GM23248 (cell line): ENCODE measurements around the gene CHGA. TPM values are rescaled to one million over a fixed set of nuclear protein-coding genes. Genes with fewer than 3 reads are reported as not detected.

Experiments used
- DNase-seq: peaks from one replicate; pipeline ENCODE4 v3.0.0-alpha.2; 2015
- H2AFZ ChIP-seq: fragments of 200-600 bp; sonication (generic); 2 replicates; pipeline ENCODE4 v1.6.1; 2016; ENCODE audit warnings: antibody characterized with exemption
- H3F3A ChIP-seq: fragments of 200-600 bp; sonication (generic); 2 replicates; pipeline ENCODE4 v1.6.1; 2016; ENCODE audit warnings: mild to moderate bottlenecking, antibody characterized with exemption, mixed run types; ENCODE audit not compliant: insufficient read depth
- H3K27ac ChIP-seq: fragments of 200-600 bp; sonication (generic); 2 replicates; pipeline ENCODE4 v1.5.1; 2016; ENCODE audit warnings: mild to moderate bottlenecking
- H3K27me3 ChIP-seq: fragments of 200-600 bp; sonication (generic); replicated peaks from 2 replicates; pipeline ENCODE4 v1.6.1; 2016; ENCODE audit warnings: mild to moderate bottlenecking; ENCODE audit not compliant: insufficient read depth
- H3K36me3 ChIP-seq: fragments of 200-600 bp; sonication (generic); 2 replicates; pipeline ENCODE4 v1.6.1; 2016; ENCODE audit warnings: low read depth, mild to moderate bottlenecking
- H3K4me1 ChIP-seq: fragments of 200-600 bp; sonication (generic); 2 replicates; pipeline ENCODE4 v1.6.1; 2016; ENCODE audit warnings: mild to moderate bottlenecking; ENCODE audit not compliant: insufficient read depth
- H3K4me2 ChIP-seq: fragments of 200-600 bp; sonication (generic); one replicate; pipeline ENCODE4 v1.6.1; 2016; ENCODE audit warnings: mild to moderate bottlenecking; ENCODE audit not compliant: unreplicated experiment
- H3K4me3 ChIP-seq: fragments of 200-600 bp; sonication (generic); 2 replicates; pipeline ENCODE4 v1.5.1; 2016; ENCODE audit warnings: mild to moderate bottlenecking
- H3K79me2 ChIP-seq: fragments of 200-600 bp; sonication (generic); 2 replicates; pipeline ENCODE4 v1.6.1; 2016; ENCODE audit warnings: mild to moderate bottlenecking; ENCODE audit not compliant: insufficient read depth
- H3K9ac ChIP-seq: fragments of 200-600 bp; sonication (generic); 2 replicates; pipeline ENCODE4 v1.6.1; 2016; ENCODE audit warnings: mild to moderate bottlenecking
- H3K9me2 ChIP-seq: fragments of 200-600 bp; sonication (generic); 2 replicates; pipeline ENCODE4 v1.6.1; 2016; ENCODE audit warnings: mixed run types, mild to moderate bottlenecking, moderate library complexity; ENCODE audit not compliant: insufficient read depth
- H3K9me3 ChIP-seq: fragments of 200-600 bp; sonication (generic); one replicate; pipeline ENCODE4 v1.6.1; 2017; ENCODE audit warnings: low read depth
- H4K20me1 ChIP-seq: fragments of 200-600 bp; sonication (generic); 2 replicates; pipeline ENCODE4 v1.6.0; 2016; ENCODE audit not compliant: insufficient read depth
- EZH2 ChIP-seq: fragments of 200-600 bp; sonication (generic); IDR thresholded peaks from 2 replicates; pipeline ENCODE4 v1.6.1; 2018; ENCODE audit warnings: antibody characterized with exemption, mild to moderate bottlenecking; ENCODE audit not compliant: insufficient read depth, poor library complexity, severe bottlenecking
- EZH2phosphoT487 ChIP-seq: fragments of 200-600 bp; sonication (generic); IDR thresholded peaks from 2 replicates; pipeline ENCODE4 v1.6.1; 2018; ENCODE audit warnings: antibody characterized with exemption, moderate library complexity, mild to moderate bottlenecking, low read depth; ENCODE audit not compliant: insufficient read depth
- WGBS, 2 experiments: methylation state at CpG; one replicate each; pipeline ENCODE4 v1.1.6; 2015 to 2017; ENCODE audit warnings: low lambda C conversion rate in 2 of 2, low coverage in 1 of 2; ENCODE audit errors: missing lambda C conversion rate in 2 of 2; 5-methylcytosine and 5-hydroxymethylcytosine counted together
- in situ Hi-C: fragments of 300-500 bp; cut with MboI; formaldehyde crosslinking; loops from 2 replicates; pipeline ENCODE4 v1.15.0; 2020
- polyA plus RNA-seq: library from polyadenylated mRNA; unstranded; fragments of >200 nt; fragmentation: Nextera tagmentation; extraction: Ambion mirVana; gene quantifications from 2 replicates; pipeline ENCODE4 v1.2.1, GENCODE V29; 2016
- total RNA-seq: library from RNA; depleted of rRNA; stranded (reverse); fragments of >200 nt; shearing (Covaris generic); gene quantifications from 2 replicates; pipeline ENCODE4 v1.2.3, GENCODE V29; 2014

CHGA gene
- total and polyA plus RNA-seq, 2 experiments from 2014 or later = not detected

GRCh38 chr14:92950773-92951172, 27.8 kb downstream of the CHGA start:
- H3K36me3 ChIP-seq = no peaks in the 10 kb centered on the region
- H3K9me3 ChIP-seq = no peaks in the 10 kb centered on the region
- H3K27me3 ChIP-seq = no peaks in the 10 kb centered on the region
- DNase-seq = no peak
- H3K4me3 ChIP-seq = no peak overlapping the region
- no peaks in the 10 kb centered on the region for H4K20me1 ChIP-seq
- H3K9me2 ChIP-seq = no peaks in the 10 kb centered on the region
- no peaks in the 10 kb centered on the region for H3K79me2 ChIP-seq
- H3K9ac ChIP-seq = no peak overlapping the region
- WGBS, 2 experiments = 80 to 81% methylated on average over 6 of the region's 6 CpGs
- no peak for TF ChIP-seq EZH2
- no peak for TF ChIP-seq EZH2phosphoT487
- no peak overlapping the region for H3K4me2 ChIP-seq
- no peaks in the 10 kb centered on the region for H3K4me1 ChIP-seq
- no peak overlapping the region for H3K27ac ChIP-seq
- in situ Hi-C loops = loop anchor here (10.0 kb wide), 1 partner anchor 184 kb away; no protein-coding TSS in a partner anchor
- H2AFZ ChIP-seq = no peak overlapping the region
- H3F3A ChIP-seq = no peaks in the 10 kb centered on the region

DNA sequence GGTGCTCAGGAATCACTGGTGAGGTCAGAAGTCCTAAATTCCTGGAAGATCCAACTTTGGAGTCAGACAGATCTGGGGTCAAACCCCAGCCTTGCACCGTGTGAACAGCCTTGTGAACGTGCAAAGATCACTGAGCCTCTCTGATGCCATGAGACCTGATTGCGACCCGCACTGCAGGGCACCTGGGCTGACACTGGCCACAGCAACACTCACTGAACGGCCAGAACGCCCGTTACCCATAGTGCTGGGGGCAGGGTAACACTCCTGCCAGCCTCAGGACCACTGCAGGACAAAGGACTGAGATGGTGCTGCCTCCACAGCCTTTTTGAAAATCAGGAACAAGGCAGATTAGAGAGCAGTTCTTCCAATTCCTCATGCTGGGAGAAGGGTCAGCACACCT, 28.3 kb downstream of the CHGA start:
- Histone ChIP-seq H3K27ac (no peak overlapping the region), H3K4me2 (no peak overlapping the region), H3K4me1 (no peaks in the 10 kb centered on the region), H3K4me3 (no peak overlapping the region), H3K79me2 (no peaks in the 10 kb centered on the region), H3K36me3 (no peaks in the 10 kb centered on the region), H3F3A (no peaks in the 10 kb centered on the region), H4K20me1 (no peaks in the 10 kb centered on the region), H3K27me3 (no peaks in the 10 kb centered on the region), H2AFZ (no peak overlapping the region), H3K9me2 (no peaks in the 10 kb centered on the region), H3K9me3 (no peaks in the 10 kb centered on the region), H3K9ac (no peak overlapping the region)
- in situ Hi-C loops = loop anchor here (10.0 kb wide), 1 partner anchor 184 kb away; no protein-coding TSS in a partner anchor
- TF ChIP-seq EZH2phosphoT487 (no peak), EZH2 (no peak)
- DNase-seq = no peak
- 89% methylated on average over 7 of the region's 7 CpGs for WGBS, 2 experiments

DNA sequence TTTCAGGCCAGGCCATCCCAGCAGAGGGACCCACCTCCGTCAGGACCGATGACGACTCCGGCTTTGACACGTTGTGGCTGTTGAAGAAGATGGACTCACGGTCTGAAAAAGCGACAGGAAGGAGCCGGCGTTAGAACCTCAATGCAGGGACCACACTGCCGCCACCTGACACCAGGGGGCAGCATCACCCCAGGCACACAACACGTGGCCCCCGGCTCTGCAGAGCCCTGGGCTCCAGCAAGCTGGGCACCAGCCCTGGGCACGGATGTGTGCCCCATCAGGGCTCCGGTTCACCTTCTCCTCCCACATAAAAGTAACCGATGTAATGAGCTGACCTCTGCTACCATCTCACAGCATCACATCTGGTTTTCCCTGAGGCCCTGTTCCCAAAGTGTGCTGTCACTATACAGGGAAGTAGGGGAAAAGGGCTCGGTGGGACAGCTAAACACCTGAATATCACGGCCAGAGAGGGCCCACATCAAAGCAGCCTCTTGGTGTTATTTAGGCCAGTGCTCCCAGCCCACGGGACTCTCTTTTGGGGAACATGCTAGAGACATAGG, 29.0 kb downstream of the CHGA start:
- in situ Hi-C loops = loop anchor here (10.0 kb wide), 1 partner anchor 183 kb away; no protein-coding TSS in a partner anchor
- no peaks in the 10 kb centered on the region for H3K9me3 ChIP-seq
- no peaks in the 10 kb centered on the region for H3K9me2 ChIP-seq
- DNase-seq = peak; percentile 74
- H4K20me1 ChIP-seq = no peaks in the 10 kb centered on the region
- no peak overlapping the region for H3K4me2 ChIP-seq
- TF ChIP-seq EZH2phosphoT487 (no peak), EZH2 (no peak)
- H3K27ac ChIP-seq = no peak overlapping the region
- H2AFZ ChIP-seq = no peak overlapping the region
- H3K27me3 ChIP-seq = no peaks in the 10 kb centered on the region
- H3K4me1 ChIP-seq = no peaks in the 10 kb centered on the region
- H3K9ac ChIP-seq = no peak overlapping the region
- H3K79me2 ChIP-seq = no peaks in the 10 kb centered on the region
- H3F3A ChIP-seq = no peaks in the 10 kb centered on the region
- no peak overlapping the region for H3K4me3 ChIP-seq
- 8 to 9% methylated on average over 18 of the region's 18 CpGs for WGBS, 2 experiments
- H3K36me3 ChIP-seq = no peaks in the 10 kb centered on the region

DNA sequence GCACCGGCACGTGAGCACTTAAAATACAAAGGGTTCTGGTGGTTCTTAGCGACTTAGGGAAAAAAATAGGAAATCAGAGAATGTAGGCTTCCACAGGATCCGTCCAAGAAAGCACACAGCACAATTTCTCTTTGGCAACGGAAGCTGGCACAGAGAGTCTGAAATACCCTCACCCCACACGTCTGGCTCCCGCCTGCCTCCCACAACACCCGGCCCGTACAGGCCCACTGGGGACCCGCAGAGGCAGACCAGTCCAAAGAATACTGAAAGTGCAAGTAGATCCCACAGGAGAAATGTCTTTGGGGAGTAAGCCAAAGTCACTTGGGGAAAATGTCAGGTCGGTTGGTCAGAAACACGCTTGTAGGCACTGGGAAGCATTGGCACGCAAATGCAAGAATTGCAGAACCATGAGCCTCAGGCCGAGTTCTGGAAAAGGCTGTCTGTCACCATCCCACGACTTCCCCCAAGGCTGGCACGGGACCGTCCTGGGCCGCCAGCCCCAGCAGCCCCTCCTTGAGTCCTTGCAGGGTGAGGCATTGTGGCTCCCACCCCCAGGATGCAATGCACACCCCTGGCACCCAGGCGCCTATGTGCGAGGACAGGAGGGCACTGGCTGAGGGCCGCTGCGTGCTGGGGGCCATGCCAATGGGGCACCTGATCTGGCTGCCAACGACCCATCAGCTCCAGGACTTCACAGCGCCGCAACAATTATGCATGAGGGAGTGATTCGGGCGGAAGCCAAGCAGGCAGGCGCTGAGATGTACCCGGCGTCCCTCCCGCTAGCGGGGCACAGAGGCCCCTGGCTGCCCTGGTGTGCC, 29.7 kb downstream of the CHGA start:
- Histone ChIP-seq H3K9ac (no peak overlapping the region), H3K36me3 (no peaks in the 10 kb centered on the region), H3K9me3 (no peaks in the 10 kb centered on the region), H2AFZ (no peak overlapping the region), H3F3A (no peaks in the 10 kb centered on the region), H3K4me2 (no peak overlapping the region), H3K27me3 (no peaks in the 10 kb centered on the region), H3K4me3 (no peak overlapping the region), H3K79me2 (no peaks in the 10 kb centered on the region), H3K27ac (no peak overlapping the region), H3K4me1 (no peaks in the 10 kb centered on the region), H4K20me1 (no peaks in the 10 kb centered on the region), H3K9me2 (no peaks in the 10 kb centered on the region)
- DNase-seq = no peak
- in situ Hi-C loops = loop anchor here (10.0 kb wide), 1 partner anchor 182 kb away; no protein-coding TSS in a partner anchor
- WGBS, 2 experiments = 90 to 92% methylated on average over 31 to 32 of the region's 32 CpGs
- TF ChIP-seq EZH2 = no peak
- TF ChIP-seq EZH2phosphoT487 = no peak
